ENCODE measurements around the gene ADCY4.
"Not testable (repeated sequence)": the region's sequence is repeated elsewhere in the genome, so short reads cannot be mapped to it uniquely, and the experiment has no call there.

Gene ADCY4

GRCh38 chr14:24366721-24367513, 32.0 kb upstream of the ADCY4 start:
- peak; percentile 99 to 100 (median 100) for DNase-seq

- DNase-seq = no peak
Observed at GRCh38 chr14:24366413-24366720, 31.5 kb upstream of the ADCY4 start.

GRCh38 chr14:24365600-24366412, 30.9 kb upstream of the ADCY4 start:
- peak; percentile 88 to 94 (median 92) for DNase-seq

- no peak for DNase-seq
Observed at GRCh38 chr14:24364841-24365240, 30.0 kb upstream of the ADCY4 start.

- DNase-seq = no peak
Observed at GRCh38 chr14:24363401-24363800, 28.5 kb upstream of the ADCY4 start.

- DNase-seq = no peak
Observed at GRCh38 chr14:24362241-24362960, 27.5 kb upstream of the ADCY4 start.

- DNase-seq = no peak
Observed at GRCh38 chr14:24361326-24361725, 26.5 kb upstream of the ADCY4 start.

GRCh38 chr14:24360281-24360680, 25.4 kb upstream of the ADCY4 start:
- no peak for DNase-seq

- no peak for DNase-seq
Observed at GRCh38 chr14:24356208-24356607, 21.3 kb upstream of the ADCY4 start.

GRCh38 chr14:24355009-24355408, 20.1 kb upstream of the ADCY4 start:
- no peak for DNase-seq

GRCh38 chr14:24354482-24354825, 19.6 kb upstream of the ADCY4 start:
- DNase-seq = not testable (repeated sequence)

GRCh38 chr14:24353559-24354481, 18.9 kb upstream of the ADCY4 start:
- DNase-seq = no peak

- peak in 1 of 3 experiments; percentile 38 for DNase-seq
Observed at GRCh38 chr14:24351517-24351916, 16.6 kb upstream of the ADCY4 start.

GRCh38 chr14:24349742-24350141, 14.9 kb upstream of the ADCY4 start:
- DNase-seq = no peak

- no peak for DNase-seq
Observed at GRCh38 chr14:24348186-24348585, 13.3 kb upstream of the ADCY4 start.

- no peak for DNase-seq
Observed at GRCh38 chr14:24347134-24347533, 12.3 kb upstream of the ADCY4 start.

GRCh38 chr14:24343795-24344660, 9.2 kb upstream of the ADCY4 start:
- DNase-seq = no peak

GRCh38 chr14:24342889-24343288, 8.0 kb upstream of the ADCY4 start:
- no peak for DNase-seq

- DNase-seq = no peak
Observed at GRCh38 chr14:24340606-24341005, 5.7 kb upstream of the ADCY4 start.

- peak in 1 of 3 experiments; percentile 16 for DNase-seq
Observed at GRCh38 chr14:24339284-24340151, 4.6 kb upstream of the ADCY4 start, which contains the start of gene RIPK3. Gene RIPK3 (minus strand): TSS chr14:24339991. CDS start chr14:24339826, 165 bp downstream.
